ENCODE data around the gene KAZN. TPM values are rescaled to one million over a fixed set of nuclear protein-coding genes. Genes with fewer than 3 reads are reported as not detected.

The KAZN gene
- polyA plus RNA-seq, 3 donors = 35.5 to 42.8 (median 41.2) TPM

DNA sequence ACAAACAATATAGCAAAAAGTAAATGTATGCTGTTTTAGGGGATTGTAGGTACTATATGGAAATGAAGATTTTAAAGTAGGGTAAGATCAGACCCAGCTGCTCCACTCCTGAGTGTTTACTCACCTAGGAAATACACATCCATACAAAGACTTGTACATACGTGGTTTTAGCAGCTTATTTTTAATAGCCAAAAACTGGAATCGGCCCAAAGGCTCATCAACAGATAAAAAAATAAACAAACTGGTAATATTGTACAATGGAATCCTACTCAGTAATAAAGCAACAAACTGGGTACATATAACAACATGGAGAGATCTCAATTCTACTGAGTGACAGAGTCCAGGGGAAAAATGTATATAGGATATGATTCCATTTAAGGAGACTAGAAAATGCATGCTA, 375.9 kb downstream of the KAZN start:
- DNase-seq = no peak

DNA sequence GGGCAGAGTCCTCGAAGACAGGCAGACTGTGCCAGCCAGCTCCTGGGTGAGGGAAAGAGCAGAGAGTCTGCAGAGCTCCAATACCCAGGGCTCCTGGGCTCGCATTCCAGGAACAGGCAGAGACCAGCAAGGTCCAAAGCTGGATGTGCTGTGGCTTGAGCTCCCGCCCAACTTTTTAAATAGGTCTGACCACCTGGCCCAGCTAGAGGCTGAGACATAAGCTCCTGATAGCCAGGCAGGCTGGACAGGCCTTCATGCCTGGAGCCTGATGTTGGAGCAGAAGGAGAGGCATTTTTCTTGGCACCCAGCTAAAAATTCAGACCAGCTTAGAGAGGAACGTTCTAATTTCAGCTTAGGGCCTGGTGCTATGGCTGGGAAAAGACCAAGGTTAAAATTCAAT, 376.6 kb downstream of the KAZN start:
- no peak for DNase-seq

DNA sequence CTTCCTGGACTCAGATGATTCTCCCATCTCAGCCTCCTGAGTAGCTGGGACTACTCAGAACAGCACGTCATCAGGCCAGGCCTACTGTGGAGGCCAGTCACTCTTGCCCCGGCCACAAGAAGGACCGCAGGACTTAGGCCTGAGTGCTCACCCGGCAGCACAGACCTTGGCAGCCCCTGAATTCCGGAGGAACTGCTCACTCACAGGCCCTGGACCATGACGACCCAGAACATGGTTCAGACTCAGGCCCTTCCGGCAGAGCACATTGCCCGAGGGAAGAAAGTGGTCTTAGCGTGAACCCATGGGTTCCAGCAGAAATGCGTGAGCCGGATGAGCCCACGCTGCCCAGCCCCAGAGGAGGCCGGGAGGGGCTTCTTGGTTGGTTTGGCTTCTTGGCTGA, 377.8 kb downstream of the KAZN start:
- no peak for DNase-seq

DNA sequence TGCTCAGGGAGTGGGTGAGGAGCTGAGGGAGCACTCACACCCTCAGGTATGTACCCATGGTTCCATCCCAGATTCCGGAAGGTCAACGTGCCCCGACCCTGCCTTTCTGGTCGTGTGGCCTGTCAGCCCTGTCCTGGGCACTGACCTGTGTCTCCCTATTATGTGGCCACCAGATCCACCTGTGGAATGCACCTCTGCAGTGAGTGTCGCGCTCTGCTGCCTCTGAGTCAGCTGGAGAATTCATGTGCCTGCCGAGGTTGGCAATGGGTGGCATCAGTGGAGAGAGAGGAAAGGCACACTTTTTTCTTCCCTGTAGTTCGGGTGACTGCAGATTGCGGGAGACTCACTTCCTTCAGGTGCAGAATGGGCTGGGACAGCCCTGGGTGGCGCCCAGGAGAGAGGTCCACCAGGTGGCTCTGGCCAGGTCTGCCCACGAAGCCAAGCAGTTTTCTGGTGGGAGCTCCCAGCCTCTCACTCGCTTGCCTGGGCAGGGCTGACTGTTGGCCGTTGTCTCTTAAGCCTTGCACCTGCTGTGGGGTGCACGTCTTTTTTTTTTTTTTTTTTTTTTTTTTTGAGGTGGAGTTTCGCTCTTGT, 378.9 kb downstream of the KAZN start:
- DNase-seq = peak; percentile 66

DNA sequence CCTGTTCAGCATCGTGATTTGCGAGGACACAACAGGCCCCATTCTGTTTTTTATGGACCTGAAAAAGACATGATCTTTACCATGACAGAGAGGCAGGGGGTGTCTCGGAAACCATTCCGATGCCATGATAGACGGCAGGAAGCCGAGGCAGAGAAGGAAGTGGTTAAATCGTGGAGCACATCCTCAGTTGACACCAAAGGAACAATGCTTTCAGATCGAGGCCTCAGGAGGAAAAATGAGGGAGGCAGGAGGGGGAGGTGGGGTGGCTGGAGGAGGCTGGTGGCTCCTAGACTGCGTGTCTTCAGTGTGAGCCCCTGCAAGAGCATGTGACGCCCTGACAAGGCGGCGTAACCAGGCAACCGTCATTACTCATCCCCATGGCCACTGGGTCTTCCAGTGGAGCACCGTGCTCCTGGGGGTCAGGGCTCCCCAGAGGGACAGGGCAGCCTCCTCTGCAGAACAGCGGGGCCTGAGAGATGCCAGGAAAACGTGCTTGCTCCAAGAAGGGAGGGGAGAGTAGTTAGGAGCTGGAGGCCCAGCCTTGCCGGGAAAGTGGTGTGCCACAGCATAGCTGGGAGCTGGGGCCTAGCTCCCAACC, 382.2 kb downstream of the KAZN start:
- DNase-seq = no peak

DNA sequence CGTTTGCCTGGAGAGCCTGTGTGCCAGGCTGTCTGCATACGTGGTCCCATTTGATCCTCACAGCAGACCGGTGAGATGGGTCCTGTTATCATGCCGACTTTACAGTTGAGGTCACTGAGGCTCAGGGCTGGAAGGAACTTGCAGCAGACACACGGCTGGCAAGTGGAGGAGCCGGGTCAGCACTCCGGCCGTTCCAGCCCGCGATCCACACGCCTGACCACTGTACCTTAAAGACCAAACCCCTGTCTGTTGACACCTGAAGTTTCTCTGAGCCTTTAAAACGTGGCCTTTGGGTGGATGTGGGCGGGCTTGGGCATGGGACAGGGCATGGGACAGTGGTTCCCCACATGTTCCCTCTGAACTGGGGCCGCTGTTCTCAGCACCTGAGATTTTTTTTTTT, 383.5 kb downstream of the KAZN start:
- DNase-seq = no peak

DNA sequence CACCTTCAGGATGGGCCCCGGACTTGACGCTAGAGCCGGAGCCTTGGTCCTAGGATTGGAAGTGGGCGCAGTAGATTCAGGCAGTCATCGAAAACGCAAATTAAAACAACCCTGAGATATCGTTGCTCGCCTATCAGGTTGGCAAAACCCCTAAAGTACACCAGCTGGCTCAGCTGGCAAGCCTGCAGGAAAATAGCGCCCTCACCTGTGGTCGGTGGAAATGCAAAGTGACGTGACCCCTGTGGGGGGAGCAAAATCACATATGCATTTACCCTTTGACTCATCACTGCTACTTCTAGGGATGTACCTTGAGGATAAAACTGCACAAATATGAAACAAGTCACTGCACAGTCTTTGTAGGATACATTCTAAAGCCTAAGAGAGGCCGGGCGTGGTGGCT, 384.8 kb downstream of the KAZN start:
- no peak for DNase-seq

DNA sequence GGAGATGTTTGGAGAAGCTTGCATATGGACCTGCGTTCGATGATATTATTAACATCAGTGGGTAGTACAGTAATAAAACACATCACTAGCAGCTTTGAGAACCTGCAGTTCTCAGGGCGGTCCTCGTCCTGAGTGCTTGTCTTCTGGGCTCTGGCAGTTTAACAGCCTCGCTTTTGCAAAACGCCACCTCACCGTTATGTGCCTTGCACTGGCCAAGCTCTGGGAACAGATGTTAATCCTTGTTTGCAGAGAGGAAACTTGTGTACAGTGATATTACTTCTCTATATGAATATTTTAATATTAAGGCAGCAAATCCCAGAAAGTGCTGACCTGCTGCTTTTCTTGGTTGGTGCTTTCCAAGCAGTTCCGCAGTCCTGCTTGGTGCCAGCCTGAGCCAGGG, 387.7 kb downstream of the KAZN start:
- DNase-seq = no peak

DNA sequence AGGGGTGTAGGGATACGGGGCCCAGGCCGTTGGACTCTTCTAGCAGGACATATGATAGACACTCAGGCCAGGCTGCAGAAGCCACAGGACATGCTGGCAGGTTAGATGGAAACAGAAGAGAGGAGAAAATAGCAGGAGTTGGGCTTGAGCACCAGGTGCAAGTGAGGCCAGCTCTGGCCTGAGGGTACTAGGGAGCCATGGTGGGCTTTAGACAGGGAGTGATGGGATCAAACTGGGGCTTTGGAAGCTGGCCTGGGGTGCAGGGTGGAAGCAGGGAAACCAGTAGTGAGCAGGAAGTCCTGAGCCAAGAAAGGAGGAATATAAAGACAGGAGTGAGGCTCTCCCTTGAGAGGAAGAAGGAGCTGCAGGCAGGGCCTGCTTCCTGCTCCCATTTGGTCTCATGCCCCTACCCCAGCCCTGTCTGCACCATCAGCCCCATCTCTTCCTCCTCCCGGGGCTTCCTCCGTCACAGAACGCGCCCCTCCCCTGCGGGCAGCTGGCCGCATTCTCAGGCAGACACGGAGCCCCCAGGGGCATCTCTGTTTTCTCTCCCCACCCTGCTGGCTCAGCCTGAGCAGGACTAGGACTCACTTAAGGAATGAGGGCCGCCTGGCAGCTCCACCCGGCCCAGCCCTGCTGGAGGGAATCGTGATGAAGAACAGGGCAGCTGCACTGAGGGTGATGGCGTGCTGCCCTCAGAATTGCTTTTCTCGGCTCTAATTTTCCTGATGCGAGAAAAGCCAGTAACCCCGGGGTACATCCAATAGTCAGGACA, 389.5 kb downstream of the KAZN start:
- DNase-seq = no peak

DNA sequence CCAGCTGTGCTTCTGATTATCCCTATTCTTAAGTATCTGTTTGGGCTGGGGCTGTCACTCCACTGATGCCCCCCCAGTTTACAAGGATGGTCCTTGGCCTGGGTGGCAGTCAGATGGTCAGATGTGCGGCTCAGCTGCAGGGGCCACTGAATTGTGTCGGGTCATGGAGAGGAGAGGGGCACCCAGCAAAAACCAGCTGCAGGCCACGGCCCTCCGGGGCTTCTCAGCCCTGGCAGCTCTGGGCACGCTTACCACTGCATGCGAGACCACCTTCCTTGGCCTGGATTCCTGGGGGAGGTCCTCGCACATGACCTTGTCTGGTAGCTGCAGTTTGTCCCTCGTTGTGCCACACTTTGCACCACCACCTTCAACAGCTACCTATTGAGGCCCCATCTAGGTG, 390.2 kb downstream of the KAZN start:
- no peak for DNase-seq

DNA sequence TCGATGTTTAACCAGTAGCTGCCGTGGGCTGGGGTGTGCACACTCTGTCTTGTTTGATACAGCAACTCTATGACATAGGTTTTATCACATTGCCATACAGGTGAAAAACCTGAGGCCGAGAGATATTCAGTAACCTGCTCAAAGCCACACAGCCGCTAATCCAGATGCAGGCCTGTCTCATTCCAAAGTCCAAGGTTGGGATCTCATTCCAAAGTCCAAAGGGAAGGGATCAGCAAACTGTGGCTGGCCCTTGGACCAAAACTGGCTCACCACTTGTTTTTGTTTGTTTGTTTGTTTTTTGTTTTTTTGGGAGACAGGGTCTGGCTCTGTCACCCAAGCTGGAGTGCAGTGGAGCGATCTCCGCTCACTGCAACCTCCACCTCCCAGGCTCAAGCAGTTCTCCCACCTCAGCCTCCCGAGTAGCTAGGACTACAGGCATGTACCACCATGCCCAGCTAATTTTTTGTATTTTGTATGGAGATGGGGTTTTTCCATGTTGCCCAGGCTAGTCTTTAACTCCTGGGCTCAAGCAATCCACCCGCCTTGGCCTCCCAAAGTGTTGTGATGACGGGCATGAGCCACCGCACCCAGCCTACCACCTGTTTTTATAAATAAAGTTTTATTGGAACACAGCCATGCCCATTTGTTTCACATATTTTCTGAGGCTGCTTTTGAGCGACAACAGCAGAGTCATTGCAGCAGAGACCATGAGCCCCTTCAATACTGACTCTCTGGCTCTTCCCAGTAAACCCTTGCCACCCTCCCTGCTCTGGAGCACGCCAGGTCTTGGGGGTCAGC, 391.6 kb downstream of the KAZN start:
- no peak for DNase-seq

DNA sequence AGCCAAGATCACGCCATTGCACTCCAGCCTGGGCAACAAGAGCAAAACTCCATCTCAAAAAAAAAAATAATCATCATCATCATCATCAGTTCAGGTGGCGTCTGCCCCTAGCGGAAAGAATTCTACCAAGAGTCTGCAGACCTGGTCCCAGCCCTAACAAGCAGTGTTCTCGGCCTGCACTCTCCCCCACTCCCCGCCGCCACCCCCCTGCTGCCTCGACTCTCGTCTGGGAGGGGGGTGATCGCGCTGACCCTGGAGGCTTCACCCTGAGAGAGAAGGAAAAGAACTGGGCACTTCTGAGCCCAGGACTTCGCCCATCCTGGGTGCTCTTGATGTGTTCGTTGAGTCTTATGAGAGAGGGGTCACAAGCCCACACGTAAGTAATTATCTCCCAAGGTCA, 394.9 kb downstream of the KAZN start:
- DNase-seq = no peak

DNA sequence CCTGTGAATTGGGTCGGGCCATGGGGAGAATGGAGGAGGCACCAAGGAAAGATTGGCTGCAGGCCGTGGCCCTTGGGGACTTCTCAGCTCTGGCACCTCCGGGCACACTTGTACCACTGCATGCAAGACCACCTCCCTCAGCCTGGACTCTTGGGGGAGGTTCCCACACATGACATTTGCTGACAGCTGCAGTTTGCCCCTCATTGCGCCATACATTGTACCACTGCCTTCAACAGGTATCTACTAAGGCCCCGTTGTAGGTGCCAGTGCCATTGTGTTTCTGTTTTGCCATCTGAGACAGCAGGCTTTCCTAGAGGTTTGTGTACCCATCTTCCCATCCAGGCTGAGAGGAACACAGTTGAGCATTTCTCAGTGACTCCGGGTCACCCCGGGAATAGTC, 395.7 kb downstream of the KAZN start:
- no peak for DNase-seq

DNA sequence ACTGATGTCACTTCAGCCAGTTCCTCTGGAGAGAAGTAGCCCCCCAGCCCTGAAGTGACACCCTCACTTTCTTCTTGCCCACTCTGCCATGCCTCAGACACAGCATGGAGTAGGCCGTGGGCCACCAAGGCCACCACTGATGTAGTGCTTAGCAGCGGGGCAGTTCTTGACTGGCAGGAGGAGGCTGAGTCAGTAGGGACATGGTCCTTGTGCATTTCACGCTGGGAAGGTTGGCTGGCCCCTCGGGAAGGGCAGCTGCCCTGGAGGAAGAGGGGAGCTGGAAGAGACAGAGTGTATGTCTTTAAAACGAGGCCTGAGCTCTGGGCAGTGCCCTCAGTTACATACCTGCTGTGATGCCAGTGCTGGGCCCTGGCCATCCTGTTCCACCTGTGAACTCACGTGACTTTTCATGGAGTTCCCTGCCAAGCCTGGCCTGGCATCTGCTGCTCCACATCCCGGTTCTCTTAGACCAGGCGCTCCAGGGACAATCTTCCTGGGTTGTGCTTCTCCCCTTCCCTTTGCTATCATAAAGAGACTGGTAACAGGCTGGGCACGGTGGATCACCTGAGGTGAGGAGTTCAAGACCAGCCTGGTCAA, 396.5 kb downstream of the KAZN start:
- no peak for DNase-seq

DNA sequence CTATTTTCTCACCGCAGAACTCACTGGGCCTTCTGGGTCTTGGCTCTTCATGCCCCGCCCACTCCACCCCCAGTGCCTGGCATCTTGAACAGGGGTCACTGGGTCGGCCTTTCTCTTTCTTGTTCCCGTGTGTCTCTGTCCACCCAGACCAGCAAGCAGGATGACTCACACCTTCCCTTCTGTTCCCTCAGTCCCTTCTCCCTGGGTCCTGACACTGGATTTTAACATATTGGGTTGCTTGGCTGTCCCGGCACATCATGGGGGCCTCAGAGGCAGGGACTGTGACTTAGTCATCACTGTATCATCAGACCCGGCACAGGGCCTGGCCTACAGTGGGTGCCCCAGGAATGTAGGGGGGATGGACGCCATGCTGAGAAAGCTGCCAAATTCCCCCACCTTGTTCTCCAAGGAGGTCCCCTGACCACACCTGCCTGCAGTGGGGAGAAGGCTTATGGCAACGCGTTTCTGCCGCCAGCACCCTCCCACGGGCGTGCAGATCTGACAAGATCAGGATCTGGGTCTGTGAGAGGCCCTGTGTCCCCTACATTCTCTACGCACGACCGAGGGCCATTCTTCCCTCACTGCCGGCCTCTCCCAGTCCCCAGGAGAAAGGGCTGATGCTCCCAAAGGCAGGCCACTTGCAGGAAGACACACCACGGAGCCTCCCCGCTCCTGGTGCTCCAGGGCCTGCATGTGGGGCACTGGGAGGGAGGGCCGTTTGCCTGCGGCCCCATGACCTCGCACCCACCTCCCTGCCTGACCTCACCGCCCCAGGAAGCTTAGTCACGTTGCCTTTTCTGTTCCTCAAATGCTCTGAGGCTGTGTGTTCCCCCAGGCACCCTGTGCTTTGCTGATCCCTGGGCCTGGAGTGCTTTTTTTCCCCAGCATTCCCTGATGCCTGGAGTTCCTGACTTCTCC, 397.9 kb downstream of the KAZN start:
- DNase-seq = no peak

DNA sequence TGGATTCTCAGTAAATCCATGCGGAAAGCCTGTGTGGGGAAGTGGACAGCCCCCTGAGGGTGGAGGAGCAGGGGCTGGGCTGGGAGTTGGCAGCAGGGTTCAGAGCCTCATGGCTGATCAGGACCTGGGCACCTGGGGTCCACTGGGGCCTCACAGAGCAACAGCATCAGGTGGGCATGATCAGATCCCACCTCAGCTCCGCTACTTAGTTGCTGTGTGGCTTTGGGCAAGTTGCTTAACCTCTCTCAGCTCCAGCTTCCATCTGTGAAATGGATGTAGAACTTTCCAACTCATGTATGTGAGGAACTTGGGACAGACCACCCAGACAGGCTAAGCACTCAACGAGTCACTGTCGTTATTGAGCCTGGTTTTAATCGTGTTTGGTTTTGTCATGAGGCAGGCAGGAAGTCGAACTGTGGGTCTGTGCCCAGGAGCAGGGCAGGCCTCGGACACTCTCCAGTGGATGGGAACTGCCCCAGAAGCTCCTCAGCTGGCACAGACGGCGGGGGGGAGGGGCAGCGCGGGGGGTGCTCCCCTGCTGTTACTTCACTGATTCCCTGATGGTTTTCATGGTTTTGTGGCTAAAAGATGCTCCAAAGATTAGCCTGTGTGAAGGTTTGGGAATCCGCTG, 399.3 kb downstream of the KAZN start:
- no peak for DNase-seq

DNA sequence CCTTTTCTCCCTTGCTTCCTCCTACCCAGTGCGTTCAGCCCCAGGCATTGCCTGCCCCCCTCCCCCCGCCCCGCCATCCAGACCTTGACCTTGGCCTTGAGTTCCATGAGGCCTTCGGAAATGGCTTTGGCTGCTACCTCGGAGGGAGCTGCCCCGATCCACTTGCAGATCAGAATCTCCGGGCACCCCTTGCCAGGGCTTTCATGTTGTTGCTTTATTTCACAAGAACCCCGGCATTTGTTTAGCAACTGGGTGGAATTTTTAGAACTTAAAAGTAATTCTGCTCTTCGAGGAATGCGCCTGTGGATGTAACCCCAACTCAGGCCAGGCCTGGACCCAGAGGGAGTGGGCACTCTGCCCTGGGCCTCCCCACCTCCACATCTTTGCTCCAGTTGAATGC, 401.0 kb downstream of the KAZN start:
- DNase-seq = no peak

DNA sequence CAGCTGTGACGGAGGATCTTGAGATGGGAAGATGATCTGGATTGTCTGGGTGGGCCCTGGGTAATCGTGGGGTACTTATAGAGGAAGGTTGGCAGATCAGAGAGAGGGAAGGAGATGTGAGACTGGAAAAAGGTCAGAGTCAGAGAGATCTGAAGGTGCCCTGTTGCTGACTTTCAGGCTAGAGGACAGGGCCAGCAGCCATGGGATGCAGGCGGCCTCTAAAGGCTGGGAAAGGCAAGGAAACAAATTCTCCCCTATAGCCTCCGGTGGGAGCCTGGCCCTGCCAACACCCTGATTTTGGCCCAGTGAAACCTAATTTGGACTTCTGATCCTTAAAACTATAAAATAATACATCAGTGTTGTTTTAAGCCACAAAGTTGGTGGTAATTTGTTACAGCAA, 401.5 kb downstream of the KAZN start:
- no peak for DNase-seq

DNA sequence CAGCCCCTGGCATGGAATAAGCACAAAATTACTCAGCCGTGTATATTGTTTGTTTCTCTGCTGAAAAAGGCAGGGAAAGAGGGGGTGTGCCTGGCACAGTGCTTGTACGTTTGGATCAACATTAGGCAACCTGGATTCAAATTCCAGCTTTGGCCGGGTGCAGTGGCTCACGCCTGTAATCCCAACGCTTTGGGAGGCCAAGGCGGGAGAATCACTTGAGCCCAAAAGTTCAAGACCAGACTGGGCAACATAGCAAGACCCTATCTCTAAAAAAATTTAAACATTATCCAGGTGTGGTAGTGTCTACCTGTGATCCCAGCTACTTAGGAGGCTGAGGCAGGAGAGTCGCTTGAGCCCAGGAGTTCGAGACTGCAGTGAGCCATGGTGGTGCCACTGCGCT, 402.2 kb downstream of the KAZN start:
- DNase-seq = no peak

DNA sequence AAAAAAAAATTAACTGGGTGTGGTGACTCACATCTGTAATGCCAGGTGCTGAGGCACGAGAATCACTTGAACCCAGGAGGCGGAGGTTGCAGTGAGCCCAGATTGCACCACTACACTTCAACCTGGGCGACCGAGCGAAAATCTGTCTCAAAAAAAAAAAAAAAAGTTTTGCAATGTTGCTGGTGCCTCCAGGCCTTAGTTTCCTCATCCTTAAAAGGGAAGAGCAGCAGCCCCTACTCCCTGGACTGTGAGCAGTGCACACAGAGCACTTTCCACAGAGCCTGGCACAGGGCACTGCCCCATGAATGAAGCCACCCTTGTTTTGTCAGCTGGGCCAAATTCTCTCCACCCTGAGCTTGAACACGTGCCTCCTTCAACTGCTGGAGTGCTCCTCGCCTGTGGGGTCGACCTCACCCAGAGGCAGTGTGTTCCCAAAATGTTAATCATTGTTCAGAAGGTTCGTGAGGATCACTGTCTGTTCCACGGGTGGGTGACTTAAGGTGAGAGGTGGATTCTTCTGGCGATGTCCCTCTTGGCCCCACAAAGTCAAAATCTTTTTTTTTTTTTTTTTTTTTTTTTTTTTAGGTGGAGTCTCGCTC, 402.9 kb downstream of the KAZN start:
- DNase-seq = no peak

All from renal pelvis (tissue), 4 donors.